GM18526 (cell line): ENCODE measurements around the gene TSLP.

Experiments
- POLR2A ChIP-seq: IDR thresholded peaks from 3 replicates; pipeline ENCODE4 v1.6.1; 2011; ENCODE audit not compliant: insufficient read length; ENCODE audit errors: extremely low read depth

Gene TSLP

GRCh38 chr5:111071413-111071812 lies at the start of gene TSLP:
Gene TSLP (plus strand): TSS chr5:111071713. CDS start chr5:111071891, 178 bp downstream.
- no peak for TF ChIP-seq POLR2A

DNA sequence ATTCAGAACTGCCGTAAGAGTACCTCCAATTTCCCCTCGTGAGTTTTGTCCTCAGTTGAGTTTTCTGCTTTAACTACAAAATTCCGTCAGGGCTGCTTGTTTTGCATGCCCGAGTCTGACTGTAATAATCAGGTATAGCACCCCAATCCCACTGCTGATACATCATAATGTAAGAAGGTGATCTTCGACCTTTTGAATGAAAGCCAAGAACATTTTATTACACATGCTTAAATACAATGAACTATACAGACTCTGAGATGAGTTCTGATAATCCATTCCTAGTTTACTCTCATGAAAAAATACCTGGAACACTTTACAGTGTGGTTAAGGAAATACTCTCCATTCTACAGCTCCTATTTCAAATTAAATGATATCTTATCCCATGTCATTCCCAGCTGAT lies 49.2 kb upstream of the TSLP start:
- TF ChIP-seq POLR2A = no peak

- TF ChIP-seq POLR2A = no peak
Observed at GRCh38 chr5:111028865-111029264, 42.6 kb upstream of the TSLP start.

- TF ChIP-seq POLR2A = no peak
Observed at GRCh38 chr5:111043712-111044506, 27.6 kb upstream of the TSLP start.

- TF ChIP-seq POLR2A = no peak
Observed at GRCh38 chr5:111058064-111058463, 13.4 kb upstream of the TSLP start.

DNA sequence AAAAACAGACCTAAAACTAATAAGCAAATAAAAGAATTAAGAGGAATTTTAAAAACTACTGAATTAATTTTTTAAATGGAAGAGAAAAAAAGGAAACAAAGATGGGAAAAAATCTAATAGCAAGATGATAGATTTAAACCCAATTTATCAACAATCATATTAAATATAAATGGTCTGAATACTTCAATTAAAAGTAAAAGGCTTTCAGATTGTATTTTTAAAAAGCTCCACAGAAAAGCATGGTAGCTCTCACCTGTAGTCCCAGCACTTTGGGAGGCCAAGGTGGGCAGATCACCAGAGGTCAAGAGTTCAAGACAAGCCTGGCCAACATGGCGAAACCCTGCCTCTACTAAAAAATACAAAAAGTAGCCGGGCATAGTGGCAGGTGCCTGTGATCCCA lies 11.3 kb upstream of the TSLP start:
- no peak for TF ChIP-seq POLR2A

DNA sequence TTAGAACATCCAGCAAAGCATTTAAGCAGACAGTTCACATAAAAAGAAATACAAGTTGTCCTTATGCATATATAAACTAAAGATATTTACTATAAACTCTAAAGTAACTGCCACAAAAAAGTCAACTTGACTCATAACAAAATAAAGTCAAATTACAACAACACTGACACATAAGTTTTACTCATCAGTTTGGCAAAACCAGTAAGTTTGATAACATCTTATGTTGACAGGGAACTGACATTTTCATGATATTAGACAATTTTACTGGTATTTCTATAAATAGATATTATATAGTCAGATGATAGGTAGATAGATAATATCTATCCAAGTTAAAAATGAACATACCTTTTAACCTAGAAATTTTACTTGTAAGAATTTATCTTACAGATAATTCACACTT lies 9.9 kb upstream of the TSLP start:
- TF ChIP-seq POLR2A = no peak

GRCh38 chr5:111063709-111064322 lies 7.7 kb upstream of the TSLP start:
- TF ChIP-seq POLR2A = no peak

DNA sequence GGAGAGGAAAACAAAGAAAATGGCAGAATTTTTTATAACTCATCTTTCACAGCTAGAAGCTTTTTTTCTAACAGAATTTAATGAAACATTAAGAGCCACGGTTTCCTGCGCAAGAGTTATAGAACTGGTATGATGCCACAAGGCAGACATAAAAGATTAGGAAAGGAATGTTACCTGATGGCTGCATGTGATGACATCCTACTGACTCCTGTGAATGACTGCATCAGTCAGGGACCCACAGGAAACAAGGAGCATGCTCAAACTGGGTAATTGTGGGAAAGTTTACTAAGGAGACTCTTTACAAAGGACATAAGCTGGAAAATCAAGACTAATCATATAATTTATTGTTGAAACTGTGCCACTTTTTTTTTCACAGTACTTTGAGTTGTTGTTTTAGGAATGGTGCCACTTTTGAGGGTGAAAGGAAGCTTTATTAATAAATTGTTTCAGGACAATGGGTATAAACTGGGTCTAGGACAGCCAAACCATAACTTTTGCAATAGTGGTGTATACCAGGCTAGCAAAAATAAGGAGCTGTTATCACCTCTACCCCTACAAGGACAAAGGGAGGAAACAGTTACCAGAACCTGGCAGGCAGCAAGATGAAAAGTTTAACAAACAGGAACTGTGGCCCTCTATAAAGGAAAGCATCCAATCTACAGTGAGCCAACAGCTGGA lies 5.1 kb upstream of the TSLP start:
- no peak for TF ChIP-seq POLR2A

GRCh38 chr5:111068213-111068612 lies 3.3 kb upstream of the TSLP start:
- TF ChIP-seq POLR2A = no peak

DNA sequence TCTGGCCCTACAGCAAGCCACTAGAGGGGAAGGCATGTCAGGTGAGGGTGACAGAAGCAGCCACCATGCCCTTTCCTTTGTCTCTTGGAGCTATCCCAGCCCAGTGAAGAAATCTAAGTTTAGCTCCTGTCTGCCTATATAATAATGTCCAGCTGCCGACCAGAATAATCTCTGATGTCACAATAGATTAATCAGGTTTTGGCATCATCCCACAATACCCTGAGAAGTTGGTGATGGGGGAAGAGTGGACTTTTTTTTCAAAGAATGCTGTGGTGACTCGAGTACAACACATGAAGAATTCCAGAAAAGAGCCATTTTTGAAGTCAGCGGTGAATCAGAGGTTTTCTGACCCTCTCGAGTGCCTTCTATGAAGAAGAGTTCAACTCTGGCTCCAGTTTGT lies 1.7 kb upstream of the TSLP start:
- no peak for TF ChIP-seq POLR2A

DNA sequence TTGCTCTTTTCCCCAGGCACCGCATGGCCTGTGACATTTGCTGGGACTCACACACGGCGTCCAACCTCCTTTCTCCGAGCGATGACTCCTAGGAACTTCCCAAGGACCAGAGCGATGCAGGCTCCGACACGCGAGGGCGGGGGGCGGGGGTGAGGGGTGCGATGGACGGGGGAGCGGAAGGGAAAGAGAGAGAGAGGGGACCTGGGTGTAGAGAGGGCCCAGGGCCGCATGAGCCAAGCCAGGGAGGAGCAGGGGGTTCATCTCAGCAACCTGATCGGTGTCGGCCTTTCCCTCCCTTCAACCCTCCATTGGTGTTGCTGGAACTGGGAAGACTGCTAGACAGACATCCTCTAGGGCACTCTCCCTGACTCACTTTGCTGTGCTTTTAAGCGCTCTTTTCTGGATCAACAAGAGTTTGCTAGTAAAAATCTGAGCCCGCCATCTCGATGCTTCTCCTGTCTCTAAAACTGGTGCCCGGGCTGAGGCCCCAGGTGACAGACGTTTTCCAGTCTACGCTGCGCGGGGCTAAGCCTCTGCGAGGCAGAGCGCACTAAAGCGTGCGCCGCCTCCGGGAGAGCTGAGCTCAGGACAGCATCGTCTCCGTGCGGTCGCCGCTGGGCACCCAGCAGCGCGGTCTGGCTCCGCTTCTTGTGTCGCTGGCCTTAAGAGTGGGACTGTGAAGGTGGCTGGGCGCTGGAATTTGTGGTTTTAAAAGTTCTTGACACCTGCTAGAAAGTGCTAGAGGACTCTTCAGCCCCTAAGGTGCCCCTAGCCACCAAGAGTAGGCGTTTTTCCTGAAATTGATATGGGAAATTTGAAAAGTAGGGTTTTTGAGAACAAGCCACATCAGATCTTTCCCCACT lies 1.0 kb upstream of the TSLP start:
- no peak for TF ChIP-seq POLR2A

DNA sequence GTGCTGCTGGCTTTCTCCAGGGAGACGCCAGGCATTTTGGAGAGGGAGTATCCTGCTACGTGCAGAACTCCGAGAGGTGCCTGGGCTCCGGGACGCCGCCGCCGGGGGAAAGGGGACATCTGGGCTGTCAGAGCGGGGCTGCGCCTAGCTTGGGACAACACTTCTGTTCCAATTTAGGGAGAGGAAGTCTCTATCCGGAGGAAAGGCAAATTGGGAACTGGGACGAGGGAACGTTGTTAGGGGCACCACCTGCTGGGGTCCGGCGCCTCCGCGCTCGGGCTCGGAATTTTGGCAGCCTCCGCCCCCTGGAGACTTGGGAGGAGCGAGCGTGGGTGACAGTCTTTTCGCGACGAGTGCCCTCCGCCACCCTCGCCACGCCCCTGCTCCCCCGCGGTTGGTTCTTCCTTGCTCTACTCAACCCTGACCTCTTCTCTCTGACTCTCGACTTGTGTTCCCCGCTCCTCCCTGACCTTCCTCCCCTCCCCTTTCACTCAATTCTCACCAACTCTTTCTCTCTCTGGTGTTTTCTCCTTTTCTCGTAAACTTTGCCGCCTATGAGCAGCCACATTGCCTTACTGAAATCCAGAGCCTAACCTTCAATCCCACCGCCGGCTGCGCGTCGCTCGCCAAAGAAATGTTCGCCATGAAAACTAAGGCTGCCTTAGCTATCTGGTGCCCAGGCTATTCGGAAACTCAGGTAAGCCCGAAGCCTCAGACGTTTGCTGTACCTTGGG lies 1.6 kb downstream of the TSLP start:
- TF ChIP-seq POLR2A = no peak

GRCh38 chr5:111074244-111074643 lies 2.7 kb downstream of the TSLP start:
- TF ChIP-seq POLR2A = no peak

DNA sequence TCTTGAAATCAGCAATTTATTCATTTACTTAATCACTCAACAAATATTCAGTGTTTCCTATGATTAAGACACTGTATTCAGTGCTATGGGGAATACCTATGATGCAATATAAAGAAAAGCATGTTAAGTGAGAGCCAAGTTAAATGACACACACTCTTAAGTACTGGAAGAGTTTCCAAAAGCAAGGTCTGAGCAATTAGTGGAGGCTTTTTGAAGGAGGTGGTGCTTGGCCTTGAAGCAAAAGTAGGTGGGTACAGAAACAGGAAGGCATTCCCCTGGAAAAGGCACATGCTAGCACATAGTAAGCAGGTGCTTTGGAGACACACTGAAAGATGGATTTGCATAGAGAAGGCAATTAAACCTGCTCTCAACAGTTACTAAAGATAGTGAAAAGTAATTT lies 4.0 kb downstream of the TSLP start:
- TF ChIP-seq POLR2A = no peak
